Endothelial cell (in vitro differentiated cells): Measurements from ENCODE around the gene CADPS. TPM values are rescaled to one million over a fixed set of nuclear protein-coding genes. Genes with fewer than 3 reads are reported as not detected.
A peak's percentile ranks its signal among the peaks of the same experiment; 100 is the strongest.

ENCODE experiments used
- DNase-seq: peaks from one replicate; pipeline ENCODE4 v3.0.0; 2021; ENCODE audit warnings: low spot score
- H3K27ac Mint-ChIP-seq: one replicate; pipeline ENCODE4 v1.8.0; 2021; ENCODE audit warnings: mixed read lengths, inconsistent platforms; ENCODE audit not compliant: unreplicated experiment
- H3K27me3 Mint-ChIP-seq: one replicate; pipeline ENCODE4 v1.8.0; 2021; ENCODE audit warnings: mild to moderate bottlenecking, moderate library complexity, mixed read lengths, inconsistent platforms; ENCODE audit not compliant: unreplicated experiment
- H3K36me3 Mint-ChIP-seq: one replicate; pipeline ENCODE4 v1.8.0; 2021; ENCODE audit warnings: mild to moderate bottlenecking, low read depth, mixed read lengths, inconsistent platforms; ENCODE audit not compliant: unreplicated experiment
- H3K4me1 Mint-ChIP-seq: one replicate; pipeline ENCODE4 v1.8.0; 2021; ENCODE audit warnings: mild to moderate bottlenecking, mixed read lengths, inconsistent platforms; ENCODE audit not compliant: unreplicated experiment
- H3K4me3 Mint-ChIP-seq: one replicate; pipeline ENCODE4 v1.8.0; 2021; ENCODE audit warnings: mild to moderate bottlenecking, mixed read lengths, inconsistent platforms; ENCODE audit not compliant: unreplicated experiment
- H3K9me3 Mint-ChIP-seq: one replicate; pipeline ENCODE4 v1.8.0; 2021; ENCODE audit warnings: mixed read lengths, inconsistent platforms; ENCODE audit not compliant: unreplicated experiment
- total RNA-seq: library from RNA; stranded (reverse); fragmentation: NEBNext Ultra II Directional; extraction: Animal tissue kit (Norgen Biotek cat#: 25700); gene quantifications from one replicate; pipeline ENCODE4 v1.2.1, GENCODE V29; 2021; ENCODE audit not compliant: unreplicated experiment
- TF ChIP-seq, protein P1 (sequence below): fragments of 200-600 bp; sonication (generic); IDR thresholded peaks from one replicate; pipeline ENCODE4 v1.5.0; 2021; ENCODE audit warnings: antibody characterized with exemption; ENCODE audit not compliant: unreplicated experiment

The CADPS gene
- total RNA-seq, 1 donor from 2014 or later = 0.26 TPM

- Mint-ChIP-seq H3K4me3 (no peak overlapping the region), H3K9me3 (no peaks in the 10 kb centered on the region), H3K27me3 (no peaks in the 10 kb centered on the region), H3K36me3 (no peaks in the 10 kb centered on the region), H3K4me1 (no peaks in the 10 kb centered on the region), H3K27ac (no peak overlapping the region)
- no peak for DNase-seq
- TF ChIP-seq, protein P1, sequence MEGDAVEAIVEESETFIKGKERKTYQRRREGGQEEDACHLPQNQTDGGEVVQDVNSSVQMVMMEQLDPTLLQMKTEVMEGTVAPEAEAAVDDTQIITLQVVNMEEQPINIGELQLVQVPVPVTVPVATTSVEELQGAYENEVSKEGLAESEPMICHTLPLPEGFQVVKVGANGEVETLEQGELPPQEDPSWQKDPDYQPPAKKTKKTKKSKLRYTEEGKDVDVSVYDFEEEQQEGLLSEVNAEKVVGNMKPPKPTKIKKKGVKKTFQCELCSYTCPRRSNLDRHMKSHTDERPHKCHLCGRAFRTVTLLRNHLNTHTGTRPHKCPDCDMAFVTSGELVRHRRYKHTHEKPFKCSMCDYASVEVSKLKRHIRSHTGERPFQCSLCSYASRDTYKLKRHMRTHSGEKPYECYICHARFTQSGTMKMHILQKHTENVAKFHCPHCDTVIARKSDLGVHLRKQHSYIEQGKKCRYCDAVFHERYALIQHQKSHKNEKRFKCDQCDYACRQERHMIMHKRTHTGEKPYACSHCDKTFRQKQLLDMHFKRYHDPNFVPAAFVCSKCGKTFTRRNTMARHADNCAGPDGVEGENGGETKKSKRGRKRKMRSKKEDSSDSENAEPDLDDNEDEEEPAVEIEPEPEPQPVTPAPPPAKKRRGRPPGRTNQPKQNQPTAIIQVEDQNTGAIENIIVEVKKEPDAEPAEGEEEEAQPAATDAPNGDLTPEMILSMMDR = no peak
Observed at GRCh38 chr3:62630664-62631063, 244.6 kb downstream of the CADPS start.

GRCh38 chr3:62625268-62625667 lies 249.9 kb downstream of the CADPS start:
- no peaks in the 10 kb centered on the region for H3K36me3 Mint-ChIP-seq
- H3K4me3 Mint-ChIP-seq = no peak overlapping the region
- H3K27me3 Mint-ChIP-seq = peaks cover 3% of the 10 kb centered on the region
- H3K9me3 Mint-ChIP-seq = no peaks in the 10 kb centered on the region
- H3K4me1 Mint-ChIP-seq = no peaks in the 10 kb centered on the region
- DNase-seq = no peak
- no peak overlapping the region for H3K27ac Mint-ChIP-seq
- TF ChIP-seq, protein P1 = no peak

DNA sequence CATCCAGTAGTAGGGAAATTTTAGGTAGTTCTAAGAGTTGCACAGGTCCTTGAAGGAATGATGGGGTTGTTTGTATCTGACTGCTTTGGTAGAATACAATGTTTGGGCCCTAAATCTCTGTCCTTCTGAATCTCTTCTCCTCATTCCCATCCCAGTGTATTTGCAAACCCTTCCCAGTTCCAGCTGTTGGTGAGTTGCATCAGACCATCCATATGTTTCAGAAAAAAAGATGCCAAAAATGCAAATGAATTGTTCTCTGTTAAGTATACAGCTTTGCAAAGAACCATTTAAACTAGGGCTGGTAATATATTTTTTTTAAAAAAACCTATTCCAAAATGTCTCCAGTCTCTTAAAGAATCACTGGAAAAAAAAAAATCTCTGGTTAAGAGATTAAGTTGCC lies 251.0 kb downstream of the CADPS start:
- DNase-seq = no peak
- no peak overlapping the region for H3K4me3 Mint-ChIP-seq
- no peaks in the 10 kb centered on the region for H3K4me1 Mint-ChIP-seq
- peaks cover 3% of the 10 kb centered on the region for H3K27me3 Mint-ChIP-seq
- TF ChIP-seq, protein P1 = no peak
- H3K36me3 Mint-ChIP-seq = no peaks in the 10 kb centered on the region
- H3K27ac Mint-ChIP-seq = no peak overlapping the region
- no peaks in the 10 kb centered on the region for H3K9me3 Mint-ChIP-seq

GRCh38 chr3:62622553-62623174 lies 252.6 kb downstream of the CADPS start:
- H3K9me3 Mint-ChIP-seq = no peaks in the 10 kb centered on the region
- DNase-seq = peak; percentile 19
- H3K27ac Mint-ChIP-seq = no peak overlapping the region
- TF ChIP-seq, protein P1 = peak; percentile 84
- H3K4me1 Mint-ChIP-seq = no peaks in the 10 kb centered on the region
- no peak overlapping the region for H3K4me3 Mint-ChIP-seq
- peaks cover 3% of the 10 kb centered on the region for H3K27me3 Mint-ChIP-seq
- H3K36me3 Mint-ChIP-seq = no peaks in the 10 kb centered on the region

DNA sequence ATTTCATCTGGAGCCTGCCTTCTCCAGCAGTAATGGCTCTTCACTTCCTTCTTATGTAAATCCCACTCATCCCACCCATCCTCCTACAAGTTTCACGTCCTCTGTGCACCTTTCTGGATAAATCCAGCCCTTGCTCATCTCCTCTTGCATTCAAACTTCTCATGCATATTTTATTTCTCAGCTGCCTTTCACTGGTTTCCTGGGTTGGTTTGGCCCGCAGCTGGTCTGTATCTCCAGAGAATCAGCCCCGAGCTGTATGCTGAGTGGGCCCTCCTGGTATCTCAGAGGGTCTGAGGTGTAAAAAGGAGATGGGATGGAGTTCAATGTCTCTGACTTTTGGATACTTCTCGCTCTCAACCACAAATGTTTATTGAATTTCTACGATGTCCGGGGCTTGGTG lies 253.3 kb downstream of the CADPS start:
- peaks cover 4% of the 10 kb centered on the region for H3K27me3 Mint-ChIP-seq
- no peak overlapping the region for H3K27ac Mint-ChIP-seq
- no peak overlapping the region for H3K4me3 Mint-ChIP-seq
- TF ChIP-seq, protein P1 = no peak
- H3K36me3 Mint-ChIP-seq = no peaks in the 10 kb centered on the region
- H3K9me3 Mint-ChIP-seq = no peaks in the 10 kb centered on the region
- no peaks in the 10 kb centered on the region for H3K4me1 Mint-ChIP-seq
- no peak for DNase-seq
